Fibroblast of lung (primary cell): Measurements from ENCODE around the gene C1QTNF5.

Experiments used
- EZH2 ChIP-seq: IDR thresholded peaks from 2 replicates; pipeline ENCODE4 v1.5.1; 2012; ENCODE audit warnings: low read length, control low read depth, mild to moderate bottlenecking; ENCODE audit errors: missing control alignments
- TF ChIP-seq, protein P1 (sequence below), 2 donors: IDR thresholded peaks in 1 of 2; conservative IDR thresholded peaks in 1 of 2; 1 replicate in 1 of 2; 2 replicates in 1 of 2; pipeline ENCODE4 v1.5.1; 2011 to 2012; ENCODE audit warnings: low read length in 2 of 2, control low read depth in 1 of 2, inconsistent platforms in 1 of 2, low read depth in 1 of 2, mild to moderate bottlenecking in 1 of 2

DNA sequence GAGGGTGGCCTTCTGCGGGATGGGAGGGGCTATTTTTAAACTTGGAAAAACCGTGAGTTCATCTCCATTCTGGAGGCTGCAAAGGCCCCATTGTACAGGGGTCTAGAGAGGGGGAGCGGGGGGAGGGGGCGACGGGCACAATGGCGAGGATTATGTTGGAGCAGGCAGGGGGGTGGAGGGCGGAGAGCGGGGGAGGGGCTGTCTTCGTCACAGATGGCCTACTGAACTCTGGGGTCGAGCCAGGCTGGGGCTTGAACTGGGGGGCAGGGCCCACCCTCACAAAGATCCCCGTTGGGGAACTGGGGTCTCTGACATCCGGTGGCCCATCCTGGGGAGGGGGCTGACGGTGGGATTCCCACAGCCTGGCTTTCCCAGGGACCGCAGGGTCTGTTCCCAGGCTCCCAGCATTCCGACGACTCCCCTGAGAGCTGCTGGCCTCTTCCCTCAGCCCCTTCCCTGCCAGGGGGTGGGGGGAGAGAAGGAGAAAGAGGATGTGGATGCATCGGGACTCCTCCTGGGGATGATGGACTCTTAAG, 20.4 kb downstream of the C1QTNF5 start:
- TF ChIP-seq, protein P1, sequence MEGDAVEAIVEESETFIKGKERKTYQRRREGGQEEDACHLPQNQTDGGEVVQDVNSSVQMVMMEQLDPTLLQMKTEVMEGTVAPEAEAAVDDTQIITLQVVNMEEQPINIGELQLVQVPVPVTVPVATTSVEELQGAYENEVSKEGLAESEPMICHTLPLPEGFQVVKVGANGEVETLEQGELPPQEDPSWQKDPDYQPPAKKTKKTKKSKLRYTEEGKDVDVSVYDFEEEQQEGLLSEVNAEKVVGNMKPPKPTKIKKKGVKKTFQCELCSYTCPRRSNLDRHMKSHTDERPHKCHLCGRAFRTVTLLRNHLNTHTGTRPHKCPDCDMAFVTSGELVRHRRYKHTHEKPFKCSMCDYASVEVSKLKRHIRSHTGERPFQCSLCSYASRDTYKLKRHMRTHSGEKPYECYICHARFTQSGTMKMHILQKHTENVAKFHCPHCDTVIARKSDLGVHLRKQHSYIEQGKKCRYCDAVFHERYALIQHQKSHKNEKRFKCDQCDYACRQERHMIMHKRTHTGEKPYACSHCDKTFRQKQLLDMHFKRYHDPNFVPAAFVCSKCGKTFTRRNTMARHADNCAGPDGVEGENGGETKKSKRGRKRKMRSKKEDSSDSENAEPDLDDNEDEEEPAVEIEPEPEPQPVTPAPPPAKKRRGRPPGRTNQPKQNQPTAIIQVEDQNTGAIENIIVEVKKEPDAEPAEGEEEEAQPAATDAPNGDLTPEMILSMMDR (conservative IDR thresholded peaks at IDR 0.05 in 1 of 2, IDR thresholded peaks at IDR 0.05 in 1 of 2; ENCODE audit: low read depth in 1 of 2, low read length in 2 of 2), result no peak
- TF ChIP-seq EZH2, result no peak
